NB4 (cell line): ENCODE measurements around the gene DOCK2.

Source experiments
- CTCF ChIP-seq: IDR thresholded peaks from one replicate; pipeline ENCODE4 v1.5.1; 2012; ENCODE audit warnings: low read depth, low read length
- MAX ChIP-seq: IDR thresholded peaks from 2 replicates; pipeline ENCODE4 v1.6.1; 2011; ENCODE audit warnings: low read depth, low read length
- MYC ChIP-seq: IDR thresholded peaks from 2 replicates; pipeline ENCODE4 v1.6.1; 2011; ENCODE audit warnings: low read depth, low read length
- POLR2A ChIP-seq: IDR thresholded peaks from 2 replicates; pipeline ENCODE4 v1.6.1; 2011; ENCODE audit warnings: mild to moderate bottlenecking; ENCODE audit not compliant: insufficient read length; ENCODE audit errors: extremely low read depth

- no peak for TF ChIP-seq CTCF
- TF ChIP-seq POLR2A, result no peak
- no peak for TF ChIP-seq MAX
- no peak for TF ChIP-seq MYC
These were observed 190.7 kb downstream of the DOCK2 start for GRCh38 chr5:169827769-169828168.
